Left lung (tissue), 10 donors: Measurements from ENCODE around the gene EDN3. TPM values are rescaled to one million over a fixed set of nuclear protein-coding genes. Genes with fewer than 3 reads are reported as not detected.

Experiments
- ATAC-seq: fragments of 200-7000 bp; cut with Tn5 transposase; one replicate; pipeline ENCODE4 v1.9.1; 2020; ENCODE audit warnings: moderate library complexity
- DNase-seq, 4 donors: peaks; one replicate each; pipeline ENCODE4 v3.0.0-alpha.2; 2013 to 2020
- H3K27ac ChIP-seq, 2 donors: fragments of 200-600 bp; sonication (generic) in 1 of 2; one replicate each; pipeline versions ENCODE4 v1.5.0 to v1.8.0; 2020 to 2021
- H3K27me3 ChIP-seq, 2 donors: fragments of 200-600 bp; sonication (generic) in 1 of 2; one replicate each; pipeline versions ENCODE4 v1.5.0 to v1.8.0; 2020 to 2021
- H3K36me3 ChIP-seq, 2 donors: fragments of 200-600 bp; sonication (generic) in 1 of 2; one replicate each; pipeline versions ENCODE4 v1.5.0 to v1.8.0; 2020 to 2021
- H3K4me1 ChIP-seq, 2 donors: fragments of 200-600 bp; one replicate each; pipeline ENCODE4 v1.8.0; 2021
- H3K4me3 ChIP-seq, 2 donors: fragments of 200-600 bp; sonication (generic) in 1 of 2; one replicate each; pipeline versions ENCODE4 v1.5.0 to v1.8.0; 2020 to 2021; ENCODE audit warnings: mild to moderate bottlenecking in 1 of 2
- H3K9me3 ChIP-seq, 2 donors: fragments of 200-600 bp; sonication (generic) in 1 of 2; one replicate each; pipeline versions ENCODE4 v1.5.0 to v1.8.0; 2020 to 2021
- CTCF ChIP-seq, 2 donors: fragments of 200-600 bp; sonication (generic) in 1 of 2; IDR thresholded peaks; one replicate each; pipeline versions ENCODE4 v1.5.0 to v1.8.0; 2021; ENCODE audit warnings: antibody characterized with exemption in 2 of 2
- intact Hi-C, 2 donors: fragments of 100-400 bp; cut with DNase I; formaldehyde crosslinking; loops; one replicate each; pipeline versions ENCODE4 v1.11.2 to v1.14.2; 2022
- polyA plus RNA-seq, 6 donors: library from polyadenylated mRNA; unstranded; fragments of 120-200 nt; gene quantifications; one replicate each; pipeline ENCODE4 v1.2.1, GENCODE V29; 2013; ENCODE audit not compliant: insufficient read length in 6 of 6
- total RNA-seq, 2 donors: library from RNA; stranded (reverse); fragmentation: NEBNext Ultra II Directional; extraction: Animal tissue kit (Norgen Biotek cat#: 25700); gene quantifications; one replicate each; pipeline ENCODE4 v1.2.1, GENCODE V29; 2021
- donor health status: DM: no; HTN: yes; CAD: no.
- donor health status: DM: no; HTN: no; CAD: no.

Gene EDN3
- total and polyA plus RNA-seq, 8 donors, result 8.2 to 27.0 (median 19.1) TPM; not detected in 2

GRCh38 chr20:59291740-59292383 lies 8.5 kb upstream of the EDN3 start:
- ATAC-seq (no peak), DNase-seq (no peak)
- no peaks in the 10 kb centered on the region for H3K4me1 ChIP-seq
- H3K4me3 ChIP-seq, result no peak overlapping the region
- H3K27me3 ChIP-seq, result peaks cover 0 to 45% of the 10 kb centered on the region in 2 donors
- H3K36me3 ChIP-seq, result no peaks in the 10 kb centered on the region
- no peak for TF ChIP-seq CTCF (IDR thresholded peaks at IDR 0.05)
- intact Hi-C loops, result no loop called here
- no peak overlapping the region for H3K27ac ChIP-seq
- no peaks in the 10 kb centered on the region for H3K9me3 ChIP-seq

DNA sequence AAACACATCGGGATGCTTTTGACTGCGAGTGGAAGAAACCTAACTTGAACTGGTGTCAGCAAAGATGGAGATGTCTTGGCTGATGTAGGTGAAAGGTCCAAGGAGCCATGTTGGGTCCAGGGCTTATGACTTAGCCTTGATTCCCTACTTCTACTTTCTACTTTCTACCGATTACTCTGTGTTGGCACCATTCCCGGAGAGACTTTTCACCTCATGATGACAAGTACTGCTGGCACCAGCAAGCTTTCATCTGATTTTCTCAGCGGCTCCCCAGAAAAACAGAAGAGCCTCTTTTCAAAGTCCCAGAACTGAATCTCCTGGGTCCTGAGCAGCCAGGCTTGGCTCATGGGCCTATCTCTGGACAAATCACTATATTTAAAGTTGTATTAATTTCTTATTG lies 4.9 kb upstream of the EDN3 start:
- no peak overlapping the region for H3K27ac ChIP-seq
- peaks cover 0 to 4% of the 10 kb centered on the region in 2 donors for H3K4me1 ChIP-seq
- TF ChIP-seq CTCF (IDR thresholded peaks at IDR 0.05), result no peak
- no peak for ATAC-seq
- H3K36me3 ChIP-seq, result no peaks in the 10 kb centered on the region
- no peaks in the 10 kb centered on the region for H3K9me3 ChIP-seq
- no peak overlapping the region for H3K4me3 ChIP-seq
- intact Hi-C loops, result no loop called here
- peaks cover 12 to 81% of the 10 kb centered on the region in 2 donors for H3K27me3 ChIP-seq
- DNase-seq, result peak in 1 of 4 donors; percentile 23

- Histone ChIP-seq H3K36me3 (no peaks in the 10 kb centered on the region), H3K27me3 (peaks cover 24 to 91% of the 10 kb centered on the region in 2 donors), H3K9me3 (no peaks in the 10 kb centered on the region), H3K4me3 (no peak overlapping the region), H3K4me1 (peaks cover 0 to 8% of the 10 kb centered on the region in 2 donors), H3K27ac (no peak overlapping the region)
- no peak for TF ChIP-seq CTCF (IDR thresholded peaks at IDR 0.05)
- DNase-seq (no peak), ATAC-seq (no peak)
- intact Hi-C loops, result no loop called here
Observed at GRCh38 chr20:59297686-59298085, 2.7 kb upstream of the EDN3 start.

DNA sequence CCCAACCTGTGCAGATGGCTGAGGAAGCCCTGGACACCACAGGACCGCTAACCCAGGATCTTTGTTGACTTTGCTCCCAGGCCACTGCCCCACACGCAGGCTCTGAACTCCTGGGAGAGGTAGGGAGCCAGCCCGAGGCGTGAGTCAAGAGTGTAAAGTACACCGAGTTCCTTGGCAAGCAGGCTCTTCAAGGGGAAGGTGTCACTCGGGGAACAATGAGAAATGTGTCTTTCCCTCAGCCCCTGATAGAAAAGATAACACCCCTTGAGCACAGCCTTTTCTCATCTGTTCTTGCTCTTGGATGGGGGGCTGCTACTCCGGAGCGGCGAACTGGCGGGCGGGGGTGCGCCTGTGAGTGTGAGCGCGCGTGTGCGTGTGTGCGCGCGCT lies 472 bp upstream of the EDN3 start:
- no peak for TF ChIP-seq CTCF (IDR thresholded peaks at IDR 0.05)
- H3K9me3 ChIP-seq, result no peaks in the 10 kb centered on the region
- peaks cover 24 to 95% of the 10 kb centered on the region in 2 donors for H3K27me3 ChIP-seq
- intact Hi-C loops, result no loop called here
- H3K4me3 ChIP-seq, result no peak overlapping the region
- no peak overlapping the region for H3K27ac ChIP-seq
- H3K36me3 ChIP-seq, result no peaks in the 10 kb centered on the region
- no peak for ATAC-seq
- H3K4me1 ChIP-seq, result peaks cover 0 to 8% of the 10 kb centered on the region in 2 donors
- DNase-seq, result peak in 1 of 4 donors; percentile 43

- no peak overlapping the region for H3K27ac ChIP-seq
- H3K9me3 ChIP-seq, result no peaks in the 10 kb centered on the region
- ATAC-seq (no peak), DNase-seq (no peak)
- H3K27me3 ChIP-seq, result peaks cover 24 to 79% of the 10 kb centered on the region in 2 donors
- no peaks in the 10 kb centered on the region for H3K36me3 ChIP-seq
- intact Hi-C loops, result no loop called here
- no peak overlapping the region for H3K4me3 ChIP-seq
- no peak for TF ChIP-seq CTCF (IDR thresholded peaks at IDR 0.05)
- peaks cover 0 to 8% of the 10 kb centered on the region in 2 donors for H3K4me1 ChIP-seq
Observed at GRCh38 chr20:59301343-59302007, 1.1 kb downstream of the EDN3 start.
